GM06990 (cell line): ENCODE data around the gene AUTS2.
A peak's percentile ranks its signal among the peaks of the same experiment; 100 is the strongest.

Experiments
- DNase-seq: peaks from one replicate; pipeline ENCODE4 v3.0.0-alpha.2; 2011; ENCODE audit not compliant: insufficient read length; ENCODE audit errors: extremely low read depth
- H3K27me3 ChIP-seq: replicated peaks from 2 replicates; pipeline ENCODE4 v1.6.0; 2011; ENCODE audit warnings: low read length; ENCODE audit not compliant: control insufficient read depth, insufficient read depth
- H3K36me3 ChIP-seq: 2 replicates; pipeline ENCODE4 v1.5.1; 2011; ENCODE audit warnings: low read length; ENCODE audit not compliant: control insufficient read depth, insufficient read depth
- H3K4me3 ChIP-seq: replicated peaks from 2 replicates; pipeline ENCODE4 v1.5.1; 2011; ENCODE audit warnings: low read depth, mild to moderate bottlenecking, control low read depth, low read length
- CTCF ChIP-seq: IDR thresholded peaks from 2 replicates; pipeline ENCODE4 v1.5.1; 2011; ENCODE audit warnings: low read length, control low read depth, mild to moderate bottlenecking, inconsistent platforms; ENCODE audit not compliant: insufficient read depth, poor library complexity, severe bottlenecking

Gene AUTS2

GRCh38 chr7:70580161-70580560 is 981.9 kb downstream of the AUTS2 start:
- Histone ChIP-seq H3K36me3 (no peaks in the 10 kb centered on the region; the same call in 1 of the 2 replicates), H3K4me3 (no peak overlapping the region), H3K27me3 (no peaks in the 10 kb centered on the region)
- no peak for TF ChIP-seq CTCF
- no peak for DNase-seq

GRCh38 chr7:70582927-70583895 is 984.9 kb downstream of the AUTS2 start:
- Histone ChIP-seq H3K27me3 (no peaks in the 10 kb centered on the region), H3K4me3 (no peak overlapping the region), H3K36me3 (no peaks in the 10 kb centered on the region; the same call in 1 of the 2 replicates)
- TF ChIP-seq CTCF: no peak
- DNase-seq: no peak

GRCh38 chr7:70583965-70584883 is 985.9 kb downstream of the AUTS2 start:
- Histone ChIP-seq H3K4me3 (no peak overlapping the region), H3K27me3 (no peaks in the 10 kb centered on the region), H3K36me3 (no peaks in the 10 kb centered on the region; the same call in 1 of the 2 replicates)
- TF ChIP-seq CTCF: no peak
- no peak for DNase-seq

GRCh38 chr7:70585071-70585470 is 986.8 kb downstream of the AUTS2 start:
- peak; percentile 7 for TF ChIP-seq CTCF
- no peak overlapping the region for H3K4me3 ChIP-seq
- DNase-seq: no peak
- no peaks in the 10 kb centered on the region; the same call in 1 of the 2 replicates for H3K36me3 ChIP-seq
- H3K27me3 ChIP-seq: no peaks in the 10 kb centered on the region

- no peak for TF ChIP-seq CTCF
- no peak for DNase-seq
- no peak overlapping the region for H3K4me3 ChIP-seq
Observed at GRCh38 chr7:70586822-70587221, 988.5 kb downstream of the AUTS2 start.

More at GRCh38 chr7:70586822-70587221, 988.5 kb downstream of the AUTS2 start:
- no peaks in the 10 kb centered on the region for H3K27me3 ChIP-seq
- H3K36me3 ChIP-seq: no peaks in the 10 kb centered on the region
